ENCODE data around the gene SP110.
"Not testable (repeated sequence)": the region's sequence is repeated elsewhere in the genome, so short reads cannot be mapped to it uniquely, and the experiment has no call there.

Gene SP110

GRCh38 chr2:230222829-230223228, 3.0 kb upstream of the SP110 start:
- DNase-seq = not testable (repeated sequence)

- DNase-seq = no peak
Measured at GRCh38 chr2:230221493-230221892, 1.7 kb upstream of the SP110 start.

- DNase-seq = no peak
Measured at GRCh38 chr2:230220347-230220969, 674 bp upstream of the SP110 start.

- DNase-seq = peak; percentile 8
Measured at GRCh38 chr2:230218421-230218820, 1.4 kb downstream of the SP110 start.

GRCh38 chr2:230217424-230217823, 2.4 kb downstream of the SP110 start:
- DNase-seq = no peak

GRCh38 chr2:230216489-230216888, 3.3 kb downstream of the SP110 start:
- DNase-seq = no peak

GRCh38 chr2:230209422-230210051, 10.2 kb downstream of the SP110 start:
- DNase-seq = peak; percentile 3

- DNase-seq = no peak
Measured at GRCh38 chr2:230208576-230208975, 11.2 kb downstream of the SP110 start.

- no peak for DNase-seq
Measured at GRCh38 chr2:230205721-230206120, 14.1 kb downstream of the SP110 start.

GRCh38 chr2:230205034-230205433, 14.8 kb downstream of the SP110 start:
- DNase-seq = no peak

- no peak for DNase-seq
Measured at GRCh38 chr2:230203110-230203676, 16.6 kb downstream of the SP110 start.

- DNase-seq = no peak
Measured at GRCh38 chr2:230202430-230203109, 17.2 kb downstream of the SP110 start.

- peak; percentile 6 for DNase-seq
Measured at GRCh38 chr2:230184727-230185578, 34.8 kb downstream of the SP110 start.

- no peak for DNase-seq
Measured at GRCh38 chr2:230181195-230181594, 38.6 kb downstream of the SP110 start.

GRCh38 chr2:230179907-230180306, 39.9 kb downstream of the SP110 start:
- DNase-seq = no peak

- no peak for DNase-seq
Measured at GRCh38 chr2:230178546-230179485, 41.0 kb downstream of the SP110 start.

- DNase-seq = no peak
Measured at GRCh38 chr2:230176996-230177395, 42.8 kb downstream of the SP110 start.

- no peak for DNase-seq
Measured at GRCh38 chr2:230174466-230174865, 45.3 kb downstream of the SP110 start.

- no peak for DNase-seq
Measured at GRCh38 chr2:230172852-230173251, 46.9 kb downstream of the SP110 start.

- DNase-seq = no peak
Measured at GRCh38 chr2:230172156-230172555, 47.6 kb downstream of the SP110 start.

- peak; percentile 3 for DNase-seq
Measured at GRCh38 chr2:230170532-230170931, 49.3 kb downstream of the SP110 start.

All from midbrain (tissue), 1 donor.